T-helper 2 cell treated with Interferon-gamma antibody and Interleukin-4, amounts not matched to agents 5 μg/mL and 100 μg/mL, for 36 hours (primary cell): Measurements from ENCODE around the gene TNNT2.

Source experiments
- DNase-seq: peaks from one replicate; pipeline ENCODE4 v3.0.0; 2021; ENCODE audit warnings: low spot score
- H3K27ac Mint-ChIP-seq: one replicate; pipeline ENCODE4 v1.8.0; 2021; ENCODE audit warnings: mild to moderate bottlenecking, mixed read lengths
- H3K27me3 Mint-ChIP-seq: one replicate; pipeline ENCODE4 v1.8.0; 2021; ENCODE audit warnings: low read depth, mixed read lengths
- H3K36me3 Mint-ChIP-seq: one replicate; pipeline ENCODE4 v1.8.0; 2021; ENCODE audit warnings: low read depth, mixed read lengths
- H3K4me1 Mint-ChIP-seq: one replicate; pipeline ENCODE4 v1.8.0; 2021; ENCODE audit warnings: low read depth, mixed read lengths
- H3K4me3 Mint-ChIP-seq: one replicate; pipeline ENCODE4 v1.8.0; 2022; ENCODE audit warnings: mild to moderate bottlenecking, moderate library complexity, mixed read lengths
- H3K9me3 Mint-ChIP-seq: one replicate; pipeline ENCODE4 v1.8.0; 2021; ENCODE audit warnings: mixed read lengths

Gene TNNT2

GRCh38 chr1:201324306-201324705 lies 53.2 kb downstream of the TNNT2 start:
- no peaks in the 10 kb centered on the region for H3K4me1 Mint-ChIP-seq
- H3K27me3 Mint-ChIP-seq, result peaks cover 4% of the 10 kb centered on the region
- H3K27ac Mint-ChIP-seq, result no peak overlapping the region
- no peak overlapping the region for H3K4me3 Mint-ChIP-seq
- no peaks in the 10 kb centered on the region for H3K36me3 Mint-ChIP-seq
- DNase-seq, result no peak
- no peaks in the 10 kb centered on the region for H3K9me3 Mint-ChIP-seq

DNA sequence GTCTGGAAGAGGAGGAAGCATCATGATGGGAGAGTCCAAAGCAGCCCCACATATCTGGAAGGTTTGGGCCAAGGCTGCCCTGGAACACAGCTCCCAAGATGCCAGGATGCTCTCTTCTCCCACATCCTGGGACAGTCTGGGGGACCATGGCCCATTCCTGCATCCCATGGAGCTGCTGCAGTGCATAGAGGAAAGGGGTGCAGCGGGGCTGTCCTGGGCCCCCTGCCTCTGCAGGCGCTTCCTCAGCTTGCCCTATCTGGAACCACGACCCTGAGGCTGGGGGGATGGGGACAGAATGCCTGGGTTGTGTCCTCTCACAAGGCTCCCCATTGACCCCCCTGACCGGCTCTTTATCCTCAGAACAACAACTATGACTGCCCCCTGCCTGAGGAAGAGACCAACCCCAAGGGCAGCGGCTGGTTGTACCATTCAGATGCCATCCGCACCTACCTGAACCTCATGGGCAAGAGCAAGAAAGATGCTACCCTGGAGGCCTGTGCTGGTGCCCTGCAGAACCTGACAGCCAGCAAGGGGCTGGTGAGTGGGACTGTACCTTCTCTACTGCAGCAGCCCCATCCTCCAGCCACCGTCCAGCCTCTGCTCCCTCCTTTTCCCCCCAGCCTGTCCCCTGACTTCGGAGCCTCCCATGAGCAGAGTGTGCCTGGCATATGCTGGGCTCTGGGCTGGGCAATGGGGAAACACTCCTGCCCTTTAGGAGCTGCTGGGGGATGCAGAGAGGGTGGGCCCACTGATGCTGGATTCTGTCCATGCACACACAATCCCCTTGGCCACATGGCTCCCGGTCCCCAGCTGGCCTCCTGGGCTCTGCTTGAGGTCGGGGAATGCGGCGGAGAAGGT lies 54.6 kb downstream of the TNNT2 start:
- no peaks in the 10 kb centered on the region for H3K36me3 Mint-ChIP-seq
- H3K4me3 Mint-ChIP-seq, result no peak overlapping the region
- H3K27ac Mint-ChIP-seq, result no peak overlapping the region
- DNase-seq, result no peak
- H3K9me3 Mint-ChIP-seq, result no peaks in the 10 kb centered on the region
- peaks cover 4% of the 10 kb centered on the region for H3K27me3 Mint-ChIP-seq
- H3K4me1 Mint-ChIP-seq, result no peaks in the 10 kb centered on the region

DNA sequence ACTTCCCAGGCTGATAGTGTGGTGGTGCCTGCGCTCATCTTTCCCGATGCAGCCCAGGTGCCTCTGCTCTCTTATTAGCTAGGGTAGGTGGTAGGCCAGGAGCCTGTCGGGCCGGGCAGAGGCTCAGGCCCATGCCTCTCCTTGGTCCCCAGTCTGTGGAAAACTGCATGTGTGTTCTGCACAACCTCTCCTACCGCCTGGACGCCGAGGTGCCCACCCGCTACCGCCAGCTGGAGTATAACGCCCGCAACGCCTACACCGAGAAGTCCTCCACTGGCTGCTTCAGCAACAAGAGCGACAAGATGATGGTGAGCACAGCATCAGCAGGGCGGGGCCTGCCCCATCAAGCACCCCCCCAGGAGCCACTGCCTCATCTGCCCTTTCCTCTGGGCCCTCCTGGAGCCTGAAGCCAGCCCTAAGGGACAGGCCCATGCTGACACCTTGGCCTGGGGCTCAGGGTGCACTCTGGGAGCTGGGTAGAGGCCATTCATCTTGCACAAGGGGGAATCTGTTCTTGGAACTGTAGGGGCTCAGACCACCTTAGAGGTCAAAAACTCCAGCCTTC lies 55.6 kb downstream of the TNNT2 start:
- DNase-seq, result no peak
- Mint-ChIP-seq H3K36me3 (no peaks in the 10 kb centered on the region), H3K9me3 (no peaks in the 10 kb centered on the region), H3K4me1 (no peaks in the 10 kb centered on the region), H3K27ac (no peak overlapping the region), H3K4me3 (no peak overlapping the region), H3K27me3 (peaks cover 1% of the 10 kb centered on the region)

GRCh38 chr1:201320168-201320788 lies 57.2 kb downstream of the TNNT2 start:
- Mint-ChIP-seq H3K4me1 (no peaks in the 10 kb centered on the region), H3K9me3 (no peaks in the 10 kb centered on the region), H3K27ac (no peak overlapping the region), H3K36me3 (no peaks in the 10 kb centered on the region), H3K27me3 (no peaks in the 10 kb centered on the region), H3K4me3 (no peak overlapping the region)
- no peak for DNase-seq

DNA sequence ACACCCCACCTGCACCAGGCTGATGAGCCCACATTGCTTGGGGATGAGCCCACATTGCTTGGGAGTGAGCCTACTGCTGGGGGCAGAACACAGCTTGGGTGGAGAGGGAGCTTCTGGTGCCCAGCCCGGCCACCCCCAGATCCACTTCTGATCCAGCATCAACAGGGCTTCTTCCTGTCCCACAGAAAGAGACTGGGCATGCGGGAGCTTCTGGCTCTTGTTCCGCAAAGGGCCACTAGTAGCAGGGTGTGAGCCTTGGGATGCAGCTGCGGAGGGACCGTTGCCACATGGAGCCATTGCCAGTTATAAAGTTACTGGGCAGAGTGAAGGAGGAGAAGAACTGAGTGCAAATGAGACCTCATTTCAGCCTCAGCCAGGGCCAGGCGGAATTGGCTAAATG lies 57.8 kb downstream of the TNNT2 start:
- Mint-ChIP-seq H3K4me1 (no peaks in the 10 kb centered on the region), H3K27ac (no peak overlapping the region), H3K27me3 (no peaks in the 10 kb centered on the region), H3K9me3 (no peaks in the 10 kb centered on the region), H3K36me3 (no peaks in the 10 kb centered on the region), H3K4me3 (no peak overlapping the region)
- no peak for DNase-seq

DNA sequence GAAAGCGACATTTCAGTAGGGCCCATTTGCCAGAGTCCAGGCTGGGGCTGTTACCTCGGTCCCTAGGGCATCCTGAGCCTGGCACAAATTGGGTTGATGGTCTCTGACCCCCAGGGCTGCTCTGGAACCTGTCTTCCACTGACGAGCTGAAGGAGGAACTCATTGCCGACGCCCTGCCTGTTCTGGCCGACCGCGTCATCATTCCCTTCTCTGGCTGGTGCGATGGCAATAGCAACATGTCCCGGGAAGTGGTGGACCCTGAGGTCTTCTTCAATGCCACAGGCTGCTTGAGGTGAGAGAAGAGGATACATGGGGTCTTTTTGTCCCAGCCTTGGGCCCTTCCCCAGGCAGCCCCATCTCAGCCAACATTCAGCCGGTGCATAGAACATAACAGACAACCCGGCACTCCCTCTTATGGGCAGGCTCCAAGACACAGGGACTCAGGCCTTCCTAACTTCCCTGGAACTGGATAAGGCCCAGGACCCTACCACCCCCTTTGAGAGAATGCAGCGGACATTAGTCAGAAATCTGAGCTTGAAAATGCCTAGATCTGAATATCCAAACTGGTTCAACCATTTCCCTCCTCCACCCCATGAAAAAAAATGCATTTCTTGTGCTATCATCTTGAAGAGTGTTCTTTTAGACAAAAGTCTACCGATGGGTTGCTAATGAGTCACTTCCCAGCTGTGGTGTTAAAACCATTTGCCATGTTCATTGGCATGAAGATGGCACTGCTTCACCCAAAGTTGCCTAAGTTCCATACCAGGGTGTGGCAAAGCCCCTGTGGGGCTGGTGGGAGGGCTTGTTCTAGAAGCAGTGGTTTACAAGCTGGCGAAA lies 58.8 kb downstream of the TNNT2 start:
- Mint-ChIP-seq H3K9me3 (no peaks in the 10 kb centered on the region), H3K4me1 (no peaks in the 10 kb centered on the region), H3K27ac (no peak overlapping the region), H3K27me3 (no peaks in the 10 kb centered on the region), H3K4me3 (no peak overlapping the region), H3K36me3 (no peaks in the 10 kb centered on the region)
- no peak for DNase-seq

GRCh38 chr1:201317551-201317950 lies 59.9 kb downstream of the TNNT2 start:
- Mint-ChIP-seq H3K27ac (no peak overlapping the region), H3K36me3 (no peaks in the 10 kb centered on the region), H3K9me3 (no peaks in the 10 kb centered on the region), H3K27me3 (no peaks in the 10 kb centered on the region), H3K4me1 (no peaks in the 10 kb centered on the region), H3K4me3 (no peak overlapping the region)
- DNase-seq, result no peak

DNA sequence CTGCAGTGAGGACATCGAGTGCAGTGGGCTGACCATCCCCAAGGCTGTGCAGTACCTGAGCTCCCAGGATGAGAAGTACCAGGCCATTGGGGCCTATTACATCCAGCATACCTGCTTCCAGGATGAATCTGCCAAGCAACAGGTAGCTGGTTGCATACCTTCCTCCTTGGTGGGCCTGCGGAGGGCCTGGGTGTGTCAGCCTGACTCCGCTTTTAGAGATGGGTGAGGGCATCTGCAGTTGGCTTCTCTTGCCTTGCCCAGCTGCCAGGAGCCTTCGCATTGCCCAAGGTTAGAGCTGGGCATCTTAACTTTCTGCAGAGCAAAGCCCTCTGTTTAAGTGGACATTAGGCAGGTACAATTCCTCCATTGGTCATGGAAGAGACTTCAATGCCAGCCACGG lies 60.9 kb downstream of the TNNT2 start:
- Mint-ChIP-seq H3K9me3 (no peaks in the 10 kb centered on the region), H3K4me3 (no peak overlapping the region), H3K27me3 (no peaks in the 10 kb centered on the region), H3K4me1 (no peaks in the 10 kb centered on the region), H3K36me3 (no peaks in the 10 kb centered on the region), H3K27ac (no peak overlapping the region)
- no peak for DNase-seq

GRCh38 chr1:201313086-201313485 lies 64.4 kb downstream of the TNNT2 start:
- H3K27ac Mint-ChIP-seq, result no peak overlapping the region
- H3K4me3 Mint-ChIP-seq, result no peak overlapping the region
- H3K36me3 Mint-ChIP-seq, result no peaks in the 10 kb centered on the region
- H3K27me3 Mint-ChIP-seq, result peaks cover 16% of the 10 kb centered on the region
- no peak for DNase-seq
- no peaks in the 10 kb centered on the region for H3K9me3 Mint-ChIP-seq
- no peaks in the 10 kb centered on the region for H3K4me1 Mint-ChIP-seq

DNA sequence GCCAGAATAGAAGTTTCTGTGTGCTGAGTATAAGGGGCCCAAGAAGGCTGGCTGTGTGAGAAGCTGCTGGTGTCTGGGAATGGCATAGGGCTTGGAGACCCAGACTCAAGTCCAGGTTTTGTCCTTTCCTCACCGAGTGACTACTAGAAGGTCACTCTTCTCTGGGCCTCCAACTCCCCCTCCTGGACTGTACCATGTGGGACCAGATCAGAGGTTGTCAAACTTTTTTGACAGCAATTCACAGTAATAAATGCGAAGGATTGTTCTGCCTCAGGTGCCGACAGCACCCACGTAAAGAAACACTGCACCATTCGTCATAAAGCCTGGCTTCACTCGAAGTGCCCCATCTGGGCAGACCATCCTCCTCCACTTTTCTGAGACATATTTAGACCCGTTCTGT lies 65.2 kb downstream of the TNNT2 start:
- H3K27me3 Mint-ChIP-seq, result peaks cover 16% of the 10 kb centered on the region

DNA sequence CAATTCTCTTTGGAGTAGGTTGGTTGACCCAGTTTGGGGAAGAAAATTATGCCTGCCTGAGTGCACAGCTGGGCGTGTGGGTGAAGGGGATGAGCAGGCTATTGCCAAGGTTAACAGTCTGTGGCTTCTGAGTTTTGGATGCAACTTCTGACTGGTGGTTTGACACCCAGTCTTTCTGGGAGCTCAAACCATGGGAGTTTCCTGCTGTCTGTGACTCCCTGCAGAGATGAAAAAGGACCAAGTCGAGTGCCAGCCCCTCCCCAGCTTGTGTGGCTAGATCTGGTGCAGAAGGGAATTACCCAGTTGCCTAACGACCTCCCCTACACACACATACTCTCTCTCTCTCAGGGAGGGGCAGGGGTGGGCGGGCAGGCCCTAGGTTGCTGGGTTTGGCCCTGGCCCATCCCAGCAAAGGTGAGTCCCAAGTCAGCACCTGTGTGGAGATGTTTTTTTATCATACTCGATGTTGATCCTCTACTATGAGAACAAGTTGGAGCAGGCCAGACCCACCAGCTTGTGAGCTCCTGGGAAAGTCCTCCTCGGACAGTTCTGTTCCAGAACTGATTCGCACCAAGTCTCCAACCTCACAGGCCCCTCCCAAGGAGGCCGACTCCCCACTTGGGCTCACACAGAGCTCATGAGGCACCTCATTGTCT lies 66.0 kb downstream of the TNNT2 start:
- peaks cover 16% of the 10 kb centered on the region for H3K27me3 Mint-ChIP-seq
- H3K9me3 Mint-ChIP-seq, result no peaks in the 10 kb centered on the region
- H3K36me3 Mint-ChIP-seq, result no peaks in the 10 kb centered on the region
- no peak for DNase-seq
- no peak overlapping the region for H3K27ac Mint-ChIP-seq
- H3K4me1 Mint-ChIP-seq, result no peaks in the 10 kb centered on the region
- H3K4me3 Mint-ChIP-seq, result no peak overlapping the region

More for the DNA sequence above, 65.2 kb downstream of the TNNT2 start:
- no peaks in the 10 kb centered on the region for H3K36me3 Mint-ChIP-seq
- H3K4me1 Mint-ChIP-seq, result no peaks in the 10 kb centered on the region
- no peak overlapping the region for H3K27ac Mint-ChIP-seq
- no peak for DNase-seq
- H3K9me3 Mint-ChIP-seq, result no peaks in the 10 kb centered on the region
- no peak overlapping the region for H3K4me3 Mint-ChIP-seq

DNA sequence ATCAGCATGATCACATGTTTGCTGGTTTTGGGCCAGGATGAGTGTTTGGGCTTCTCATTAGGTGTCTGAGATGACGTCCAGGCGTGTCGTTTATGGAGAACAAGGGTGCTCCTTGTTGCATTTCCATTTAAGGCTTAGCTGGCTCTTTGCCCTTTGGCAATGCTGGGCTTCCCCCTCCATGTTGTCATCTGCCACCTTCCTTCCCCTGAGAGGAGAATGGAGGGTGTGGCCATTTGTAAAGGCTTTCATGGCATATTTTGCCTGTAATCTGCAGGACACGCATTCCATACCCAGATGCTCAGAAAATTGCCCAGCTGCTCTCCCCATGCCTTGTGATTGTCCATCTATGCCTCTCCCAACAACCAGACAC lies 66.5 kb downstream of the TNNT2 start:
- Mint-ChIP-seq H3K9me3 (no peaks in the 10 kb centered on the region), H3K4me3 (no peak overlapping the region), H3K4me1 (no peaks in the 10 kb centered on the region), H3K27me3 (peaks cover 16% of the 10 kb centered on the region), H3K36me3 (no peaks in the 10 kb centered on the region), H3K27ac (no peak overlapping the region)
- no peak for DNase-seq

GRCh38 chr1:201310251-201310985 lies 67.1 kb downstream of the TNNT2 start:
- no peak overlapping the region for H3K27ac Mint-ChIP-seq
- H3K9me3 Mint-ChIP-seq, result no peaks in the 10 kb centered on the region
- H3K4me1 Mint-ChIP-seq, result no peaks in the 10 kb centered on the region
- H3K27me3 Mint-ChIP-seq, result peaks cover 16% of the 10 kb centered on the region
- H3K4me3 Mint-ChIP-seq, result no peak overlapping the region
- H3K36me3 Mint-ChIP-seq, result no peaks in the 10 kb centered on the region
- no peak for DNase-seq
